ENCODE results near the gene DNAJA3.

The DNAJA3 gene

DNA sequence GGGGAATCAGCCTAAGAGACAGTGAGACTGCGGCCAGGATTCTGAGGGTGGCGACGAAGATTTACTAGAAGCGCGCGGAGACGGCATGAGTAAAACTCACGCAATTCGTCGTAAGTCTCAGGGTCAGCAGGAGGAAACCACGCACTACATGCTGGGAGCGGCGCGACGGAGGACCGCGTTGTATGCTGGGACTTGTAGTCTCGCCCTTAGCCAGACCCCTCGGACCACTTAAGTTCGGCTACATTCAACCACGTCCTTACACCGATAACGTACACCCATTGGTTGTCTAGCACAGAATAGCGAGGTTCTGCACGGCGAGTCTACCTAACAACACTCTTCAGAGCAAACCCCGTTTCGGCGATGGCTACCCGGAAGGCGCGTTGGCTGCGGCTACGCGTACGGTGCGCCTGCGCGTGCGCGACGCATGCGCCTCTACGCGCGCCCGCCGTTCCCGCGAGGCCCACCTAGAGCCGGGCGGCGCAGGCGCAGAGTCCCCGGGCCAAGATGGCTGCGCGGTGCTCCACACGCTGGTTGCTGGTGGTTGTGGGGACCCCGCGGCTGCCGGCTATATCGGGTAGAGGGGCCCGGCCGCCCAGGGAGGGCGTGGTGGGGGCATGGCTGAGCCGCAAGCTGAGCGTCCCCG lies at the start of gene DNAJA3:
Gene DNAJA3, plus strand, starts transcription at position 491 of the 643 bp plus-strand sequence. Its CDS starts 14 bp downstream, at position 505.
- Histone ChIP-seq H3K36me3 (ENCODE audit: insufficient read depth, low read length) (no peaks in the 10 kb centered on the region), H3K4me1 (ENCODE audit: insufficient read depth, low read length) (no peaks in the 10 kb centered on the region), H3K9ac (ENCODE audit: low read depth, low read length) (peak within 1 kb of the TSS; percentile 84), H3K9me3 (ENCODE audit: control insufficient read depth, insufficient read depth, low read length) (no peaks in the 10 kb centered on the region)

DNA sequence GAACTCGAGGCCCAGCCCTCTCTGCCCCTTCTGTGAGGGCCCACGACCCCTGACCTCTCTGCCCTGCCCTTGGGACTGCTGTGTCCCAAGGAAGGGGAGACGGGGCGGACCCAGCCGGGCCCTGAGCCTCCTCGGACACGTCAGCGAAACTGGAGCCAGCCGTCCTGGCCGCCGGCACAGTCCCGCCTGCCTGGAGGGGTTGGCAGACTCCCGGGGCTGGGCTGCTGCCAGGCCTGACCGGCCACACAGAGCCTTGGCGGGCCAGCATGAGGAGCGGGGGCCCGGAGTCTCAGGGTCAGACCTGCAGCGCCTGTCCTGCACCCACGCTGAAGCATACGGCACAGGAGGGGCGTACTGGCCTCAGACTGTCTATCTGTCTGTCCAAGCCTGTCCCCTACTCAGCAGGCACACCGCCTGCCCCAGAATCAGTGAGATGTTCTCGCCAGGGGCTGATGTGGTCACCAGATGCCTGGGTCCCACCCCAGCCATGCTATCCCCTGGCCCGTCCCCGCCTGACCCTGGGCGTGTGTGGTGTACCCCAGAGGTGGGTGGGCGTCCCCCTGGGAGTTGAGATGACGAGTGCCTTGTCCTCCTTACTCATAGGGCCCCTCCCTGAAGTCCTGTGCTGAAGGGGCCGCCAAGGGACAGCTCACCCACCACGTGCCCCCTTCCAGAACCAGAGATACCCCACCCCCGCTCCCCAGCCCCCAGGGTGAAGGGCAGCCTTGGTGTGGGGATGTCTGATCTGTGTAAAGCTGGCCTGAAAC lies 49.4 kb upstream of the DNAJA3 start:
- H3K4me1 ChIP-seq (ENCODE audit: insufficient read depth, low read length) = peaks cover 48% of the 10 kb centered on the region
- no peaks in the 10 kb centered on the region; the same call in 1 of the 2 replicates for H3K36me3 ChIP-seq (ENCODE audit: insufficient read depth, low read length)
- no peak overlapping the region for H3K9ac ChIP-seq (ENCODE audit: low read depth, low read length)
- H3K9me3 ChIP-seq (ENCODE audit: control insufficient read depth, insufficient read depth, low read length) = no peaks in the 10 kb centered on the region

DNA sequence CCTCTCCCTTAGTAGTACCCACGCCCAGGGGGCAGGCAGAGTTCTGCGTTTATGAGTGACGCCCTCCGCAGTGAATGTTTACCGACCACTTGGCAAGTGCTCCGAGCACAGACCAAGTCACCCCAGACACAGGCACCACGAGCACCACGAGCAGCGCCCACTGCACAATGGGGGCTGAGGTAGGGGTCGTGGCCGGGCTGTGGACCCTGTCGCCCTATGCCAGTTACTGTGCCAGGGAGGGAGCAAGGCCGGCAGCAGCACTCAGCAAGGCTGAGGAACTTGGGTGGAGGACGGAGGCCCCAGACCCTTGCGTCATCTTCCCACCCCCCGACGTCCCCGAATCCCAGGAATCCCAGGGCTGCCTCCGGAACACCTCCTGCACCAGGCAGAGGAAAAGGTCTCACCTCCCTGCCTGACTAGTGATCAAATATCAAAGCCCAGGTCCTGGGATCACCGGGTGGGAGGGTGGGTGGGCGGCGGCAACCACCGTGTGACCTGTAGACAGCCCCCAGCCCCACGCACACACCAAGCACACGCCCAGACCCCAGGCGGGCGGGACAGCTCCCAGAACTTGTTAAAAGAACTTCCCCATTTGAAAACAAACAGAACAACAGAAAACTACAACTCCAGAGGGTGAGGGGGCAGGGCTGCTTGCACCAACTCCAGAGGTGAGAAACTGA lies 48.6 kb upstream of the DNAJA3 start:
- H3K9ac ChIP-seq (ENCODE audit: low read depth, low read length) = no peak overlapping the region; the same call in 1 of the 2 replicates

DNA sequence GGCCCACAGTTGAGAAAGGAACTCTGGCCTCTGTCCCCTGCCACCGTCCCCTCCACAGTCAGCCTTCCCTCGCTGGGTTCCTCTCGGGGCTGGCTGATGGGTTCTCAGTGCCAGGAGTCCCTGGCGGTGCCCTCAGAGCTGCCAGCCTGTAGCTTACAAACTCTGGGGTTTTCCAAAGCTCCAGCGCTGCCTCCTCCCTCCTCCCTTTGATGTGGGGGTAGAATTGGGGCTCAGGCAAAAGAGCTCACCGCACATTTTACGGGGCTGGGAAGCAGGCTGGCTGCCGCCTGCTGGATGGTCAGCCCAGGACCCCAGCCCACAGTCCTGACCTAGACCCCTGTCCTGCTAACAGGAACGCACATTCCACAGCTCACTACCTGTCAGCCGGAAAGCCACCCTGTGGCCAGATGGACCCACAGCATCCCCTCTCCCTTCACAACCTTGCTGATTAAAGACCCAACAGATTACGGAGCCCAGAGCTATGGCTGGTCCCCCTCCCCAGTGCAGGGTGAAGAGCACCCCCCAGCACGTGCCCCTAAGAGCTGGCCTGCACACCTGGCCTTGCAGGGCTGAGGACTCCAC lies 48.0 kb upstream of the DNAJA3 start:
- H3K9ac ChIP-seq (ENCODE audit: low read depth, low read length) = no peak overlapping the region
- H3K9me3 ChIP-seq (ENCODE audit: control insufficient read depth, insufficient read depth, low read length) = no peaks in the 10 kb centered on the region
- peaks cover 46% of the 10 kb centered on the region for H3K4me1 ChIP-seq (ENCODE audit: insufficient read depth, low read length)
- H3K36me3 ChIP-seq (ENCODE audit: insufficient read depth, low read length) = no peaks in the 10 kb centered on the region; the same call in 1 of the 2 replicates

More for the DNA sequence above, 48.6 kb upstream of the DNAJA3 start:
- H3K4me1 ChIP-seq (ENCODE audit: insufficient read depth, low read length) = peaks cover 48% of the 10 kb centered on the region
- no peaks in the 10 kb centered on the region for H3K9me3 ChIP-seq (ENCODE audit: control insufficient read depth, insufficient read depth, low read length)
- H3K36me3 ChIP-seq (ENCODE audit: insufficient read depth, low read length) = no peaks in the 10 kb centered on the region; the same call in 1 of the 2 replicates

DNA sequence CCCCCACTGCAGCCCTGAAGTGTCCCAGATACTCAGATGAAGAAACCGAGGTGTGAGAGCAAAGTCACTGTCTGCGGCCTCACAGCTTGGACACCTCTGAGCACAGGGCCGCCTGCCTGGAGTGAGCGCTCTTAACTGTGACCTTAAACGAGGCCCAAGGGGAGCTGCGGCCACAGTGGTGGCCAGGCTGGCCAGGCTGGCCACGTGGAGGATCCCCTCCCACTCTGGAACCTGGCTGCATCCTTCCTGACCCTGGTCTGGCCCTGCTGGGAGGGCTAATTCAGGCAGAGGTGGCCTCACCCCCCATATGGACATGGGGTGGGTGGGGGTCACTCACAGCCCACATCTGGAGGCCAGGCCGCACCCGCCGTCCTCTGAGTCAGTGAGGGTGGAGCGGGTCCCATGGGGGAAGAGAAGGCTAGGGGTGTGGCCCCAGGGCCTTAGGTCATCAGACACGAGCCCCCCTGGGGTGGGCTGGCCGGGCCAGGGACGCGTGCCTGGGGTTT lies 47.5 kb upstream of the DNAJA3 start:
- Histone ChIP-seq H3K9ac (ENCODE audit: low read depth, low read length) (no peak overlapping the region), H3K36me3 (ENCODE audit: insufficient read depth, low read length) (no peaks in the 10 kb centered on the region; the same call in 1 of the 2 replicates), H3K9me3 (ENCODE audit: control insufficient read depth, insufficient read depth, low read length) (no peaks in the 10 kb centered on the region), H3K4me1 (ENCODE audit: insufficient read depth, low read length) (peaks cover 41% of the 10 kb centered on the region; the same call in 1 of the 2 replicates)

DNA sequence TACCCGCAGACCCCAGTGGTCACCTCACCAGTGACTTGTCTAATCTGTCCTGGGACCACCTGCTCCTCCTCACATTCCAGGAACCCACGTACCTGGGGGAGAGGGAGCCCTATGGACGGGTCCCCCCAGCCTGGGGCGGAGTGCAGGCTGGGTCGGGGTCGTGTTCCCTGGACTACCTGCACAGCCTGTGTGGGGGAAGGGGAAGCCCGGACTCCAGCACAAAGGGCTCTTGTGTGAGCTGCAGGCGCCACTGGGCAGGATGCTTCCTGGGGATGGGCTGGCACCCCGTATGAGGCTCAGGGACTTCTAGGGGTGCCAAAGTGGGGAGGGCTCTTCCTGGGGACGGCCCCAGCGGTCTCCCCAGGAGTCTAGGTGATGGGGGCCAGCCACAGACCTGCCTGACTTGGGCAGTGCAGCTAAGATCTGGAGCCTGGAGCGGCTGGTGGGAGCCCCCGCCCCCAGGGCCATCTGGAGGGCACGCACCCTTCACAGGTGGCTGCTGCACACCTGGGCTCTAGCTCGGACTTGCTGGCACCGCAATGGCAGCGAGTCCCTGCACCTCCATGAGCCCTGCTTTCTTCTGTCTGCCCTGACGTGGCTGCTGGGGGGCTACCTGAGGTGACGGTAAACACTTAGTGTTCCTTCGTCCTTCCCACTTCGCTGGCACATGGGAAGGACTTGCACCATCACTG lies 46.5 kb upstream of the DNAJA3 start:
- Histone ChIP-seq H3K9ac (ENCODE audit: low read depth, low read length) (no peak overlapping the region), H3K4me1 (ENCODE audit: insufficient read depth, low read length) (peaks cover 34% of the 10 kb centered on the region; the same call in 1 of the 2 replicates), H3K9me3 (ENCODE audit: control insufficient read depth, insufficient read depth, low read length) (no peaks in the 10 kb centered on the region), H3K36me3 (ENCODE audit: insufficient read depth, low read length) (no peaks in the 10 kb centered on the region; the same call in 1 of the 2 replicates)

- Histone ChIP-seq H3K36me3 (ENCODE audit: insufficient read depth, low read length) (no peaks in the 10 kb centered on the region; the same call in 1 of the 2 replicates), H3K9ac (ENCODE audit: low read depth, low read length) (no peak overlapping the region), H3K4me1 (ENCODE audit: insufficient read depth, low read length) (peaks cover 22% of the 10 kb centered on the region; the same call in 1 of the 2 replicates), H3K9me3 (ENCODE audit: control insufficient read depth, insufficient read depth, low read length) (no peaks in the 10 kb centered on the region)
Observed at GRCh38 chr16:4380119-4381063, 45.3 kb upstream of the DNAJA3 start.

GRCh38 chr16:4381072-4381934 lies 44.4 kb upstream of the DNAJA3 start:
- Histone ChIP-seq H3K36me3 (ENCODE audit: insufficient read depth, low read length) (no peaks in the 10 kb centered on the region; the same call in 1 of the 2 replicates), H3K9ac (ENCODE audit: low read depth, low read length) (no peak overlapping the region), H3K9me3 (ENCODE audit: control insufficient read depth, insufficient read depth, low read length) (no peaks in the 10 kb centered on the region), H3K4me1 (ENCODE audit: insufficient read depth, low read length) (peaks cover 22% of the 10 kb centered on the region; the same call in 1 of the 2 replicates)

GRCh38 chr16:4381935-4382794 lies 43.5 kb upstream of the DNAJA3 start:
- H3K9me3 ChIP-seq (ENCODE audit: control insufficient read depth, insufficient read depth, low read length) = no peaks in the 10 kb centered on the region
- no peaks in the 10 kb centered on the region; the same call in 1 of the 2 replicates for H3K36me3 ChIP-seq (ENCODE audit: insufficient read depth, low read length)
- no peak overlapping the region for H3K9ac ChIP-seq (ENCODE audit: low read depth, low read length)
- H3K4me1 ChIP-seq (ENCODE audit: insufficient read depth, low read length) = peaks cover 19% of the 10 kb centered on the region; the same call in 1 of the 2 replicates

- Histone ChIP-seq H3K4me1 (ENCODE audit: insufficient read depth, low read length) (peaks cover 14% of the 10 kb centered on the region; the same call in 1 of the 2 replicates), H3K9ac (ENCODE audit: low read depth, low read length) (no peak overlapping the region), H3K36me3 (ENCODE audit: insufficient read depth, low read length) (no peaks in the 10 kb centered on the region; the same call in 1 of the 2 replicates)
Observed at GRCh38 chr16:4382795-4383357, 42.8 kb upstream of the DNAJA3 start.

More at GRCh38 chr16:4382795-4383357, 42.8 kb upstream of the DNAJA3 start:
- no peaks in the 10 kb centered on the region for H3K9me3 ChIP-seq (ENCODE audit: control insufficient read depth, insufficient read depth, low read length)
